Measurements from ENCODE around the gene PES1.
"Not testable (repeated sequence)": the region's sequence is repeated elsewhere in the genome, so short reads cannot be mapped to it uniquely, and the experiment has no call there.

The PES1 gene

GRCh38 chr22:30609260-30610185 lies 17.8 kb upstream of the PES1 start:
- DNase-seq (ENCODE audit: low read depth) = no peak

DNA sequence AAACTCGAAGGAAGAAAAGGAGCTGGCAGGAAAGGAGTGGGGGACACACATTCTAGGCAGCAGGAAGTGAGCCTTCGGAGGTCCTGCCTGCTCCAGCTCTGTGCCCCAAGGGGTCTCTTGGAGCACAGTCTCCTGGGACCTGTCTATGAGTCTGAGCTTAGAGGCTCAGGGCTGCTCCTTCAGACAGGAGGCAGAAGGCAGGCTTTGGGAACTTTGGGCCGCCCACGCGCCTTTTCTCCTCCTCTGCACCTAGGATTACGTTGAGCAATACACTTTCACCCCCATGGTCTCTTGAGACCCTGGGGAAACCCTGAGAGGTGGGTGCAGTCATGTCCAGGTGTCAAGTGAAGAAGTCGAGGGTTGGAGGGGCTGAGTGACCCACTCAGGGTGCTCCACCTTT lies 16.2 kb upstream of the PES1 start:
- DNase-seq (ENCODE audit: low read depth) = no peak

GRCh38 chr22:30607300-30607930 lies 15.7 kb upstream of the PES1 start:
- no peak for DNase-seq (ENCODE audit: low read depth)

DNA sequence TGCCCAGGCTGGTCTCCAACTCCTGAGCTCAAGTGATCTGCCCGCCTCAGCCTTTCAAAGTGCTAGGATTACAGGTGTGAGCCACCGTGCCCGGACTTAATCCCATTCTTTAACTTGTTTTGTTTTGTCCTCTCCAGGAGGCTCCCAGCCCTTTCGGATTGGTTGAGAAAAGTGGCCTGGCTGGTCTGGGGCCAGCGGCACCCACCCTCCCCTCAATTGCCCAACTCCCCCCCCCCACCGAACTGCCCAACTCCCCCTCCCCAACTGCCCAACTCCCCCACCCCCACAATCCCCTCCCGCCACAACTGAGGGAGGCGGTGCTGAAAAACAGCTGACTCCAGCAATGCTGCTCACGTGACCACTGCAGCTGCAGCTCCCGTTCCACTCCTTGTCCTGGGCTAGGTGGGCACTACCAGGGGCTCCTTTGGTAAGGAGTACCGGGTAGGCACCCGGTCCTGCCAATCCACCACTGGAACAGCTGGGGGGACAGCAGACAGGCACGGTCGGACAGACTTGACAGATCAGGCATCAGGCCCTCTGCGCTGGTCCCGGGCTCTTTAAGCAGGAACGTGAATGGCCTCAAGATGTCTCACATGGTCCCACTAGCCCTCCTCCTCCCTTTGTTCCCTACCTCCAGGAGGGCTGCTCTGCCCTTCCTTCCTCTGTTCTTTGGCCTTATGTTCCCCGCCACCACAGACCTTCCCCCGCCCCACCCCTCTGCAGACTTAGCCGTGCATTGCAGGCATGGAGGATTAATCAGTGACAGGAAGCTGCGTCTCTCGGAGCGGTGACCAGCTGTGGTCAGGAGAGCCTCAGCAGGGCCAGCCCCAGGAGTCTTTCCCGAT lies 15.0 kb upstream of the PES1 start, which contains the start of gene TCN2:
TCN2 (plus strand) TSS at position 720 of the 845 bp plus-strand sequence. CDS start 158 bp downstream, outside the sequence.
- DNase-seq (ENCODE audit: low read depth) = no peak

DNA sequence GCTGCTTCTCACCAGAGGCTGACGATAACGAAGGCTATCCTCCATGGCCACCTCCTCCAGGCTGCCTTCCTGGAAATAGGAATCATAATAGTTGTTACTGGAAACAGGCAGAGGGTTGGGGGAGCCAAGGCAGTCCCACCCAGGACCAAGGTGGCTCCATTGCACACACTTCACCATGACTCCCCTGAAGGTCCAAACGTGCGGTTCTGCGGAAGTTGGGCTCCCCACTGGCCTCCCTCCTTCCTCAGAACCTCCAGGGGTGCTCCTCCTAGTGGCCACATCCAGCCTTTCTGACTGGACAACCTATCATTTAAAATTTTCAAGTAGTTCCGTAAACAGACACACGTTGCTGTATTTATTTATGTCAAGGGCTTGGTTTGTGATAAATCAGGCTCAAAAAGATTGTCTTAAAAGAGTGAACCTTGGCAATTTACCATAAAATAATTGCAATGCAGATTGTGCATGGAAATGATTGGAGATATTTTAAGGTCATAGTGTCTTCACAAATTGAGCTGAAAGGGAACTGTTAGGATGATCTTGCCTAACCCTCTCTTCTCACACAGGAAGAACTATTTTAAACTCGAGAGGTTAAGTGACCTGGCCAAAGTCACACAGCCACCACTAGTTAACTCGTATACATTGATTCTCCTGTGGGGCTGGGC lies 13.9 kb upstream of the PES1 start:
- no peak for DNase-seq (ENCODE audit: low read depth)

DNA sequence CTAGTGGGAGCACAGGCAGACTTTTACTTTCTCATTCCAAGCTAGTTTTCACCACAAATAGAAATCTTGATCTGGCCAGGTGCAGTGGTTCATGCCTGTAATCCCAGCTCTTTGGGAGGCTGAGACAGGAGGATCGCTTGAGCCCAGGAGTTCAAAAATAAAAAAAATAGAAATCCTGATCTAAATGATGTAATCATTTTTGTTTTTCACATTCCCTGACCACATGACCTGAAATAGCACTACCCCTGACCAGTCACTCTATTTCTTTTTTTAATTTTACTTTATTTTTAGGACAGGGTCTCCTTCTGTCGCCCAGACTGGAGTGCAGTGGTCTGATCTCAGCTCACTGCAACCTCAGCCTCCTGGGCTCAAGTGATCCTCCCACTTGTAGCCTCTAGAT lies 13.0 kb upstream of the PES1 start:
- no peak for DNase-seq (ENCODE audit: low read depth)

DNA sequence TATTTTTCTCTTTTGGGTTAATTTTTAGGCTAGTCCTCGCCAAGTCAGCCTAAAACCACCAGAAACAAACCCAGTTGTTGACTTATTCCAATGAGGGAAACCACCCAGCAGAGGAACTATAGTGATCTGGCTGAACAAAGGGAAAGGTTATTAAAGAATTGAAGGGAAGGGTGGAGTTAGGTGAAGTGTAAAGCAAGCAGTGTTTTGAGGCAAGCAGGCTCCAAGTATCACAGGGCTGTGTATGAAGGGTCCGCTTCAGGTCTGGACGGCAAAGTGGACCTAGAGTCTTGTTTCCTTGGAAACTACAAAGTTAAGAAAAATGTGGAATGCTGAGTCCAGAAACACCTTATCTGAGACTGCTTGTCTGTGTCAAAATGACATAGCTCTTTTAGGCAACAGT lies 12.1 kb upstream of the PES1 start:
- DNase-seq (ENCODE audit: low read depth) = no peak

DNA sequence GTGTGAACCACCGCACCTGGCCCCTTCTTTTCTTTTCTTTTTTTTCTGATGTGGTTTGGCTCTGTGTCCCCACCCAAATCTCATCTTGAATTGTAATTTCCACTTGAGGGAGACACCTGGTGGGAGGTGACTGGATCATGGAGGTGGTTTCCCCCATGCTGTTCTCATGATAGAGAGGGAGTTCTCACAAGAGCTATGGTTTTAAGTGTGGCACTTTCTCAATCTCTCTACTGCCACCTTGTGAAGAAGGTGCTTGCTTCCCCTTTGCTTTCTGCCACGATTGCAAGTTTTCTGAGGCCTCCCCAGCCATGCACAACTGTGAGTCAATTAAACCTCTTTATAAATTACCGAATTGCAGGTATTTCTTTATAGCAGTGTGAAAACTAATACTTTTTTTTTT lies 10.3 kb upstream of the PES1 start:
- no peak for DNase-seq (ENCODE audit: low read depth)

- no peak for DNase-seq (ENCODE audit: low read depth)
These were observed 9.8 kb upstream of the PES1 start for GRCh38 chr22:30601464-30601863.

DNA sequence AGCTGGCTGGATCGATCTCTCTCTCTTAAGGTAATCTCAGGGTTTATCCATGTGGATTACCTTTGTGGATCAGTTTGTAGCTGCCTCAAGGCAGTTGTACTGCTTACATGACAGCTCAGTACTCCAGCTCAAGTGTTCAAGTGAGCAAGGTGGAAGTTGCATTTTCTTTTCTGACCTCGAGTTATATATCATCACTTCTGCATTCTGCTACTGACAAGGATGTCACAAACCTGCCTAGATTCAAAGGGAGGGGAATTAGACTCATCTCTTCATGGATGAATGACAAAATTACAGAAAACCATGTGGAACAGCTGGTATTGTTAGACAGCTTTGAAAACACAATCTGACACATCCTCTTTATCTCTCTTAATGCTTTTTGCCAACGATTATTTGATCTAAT lies 9.2 kb upstream of the PES1 start:
- no peak for DNase-seq (ENCODE audit: low read depth)

GRCh38 chr22:30598986-30599385 lies 7.3 kb upstream of the PES1 start:
- no peak for DNase-seq (ENCODE audit: low read depth)

- no peak for DNase-seq (ENCODE audit: low read depth)
These were observed 5.2 kb upstream of the PES1 start for GRCh38 chr22:30596886-30597285.

DNA sequence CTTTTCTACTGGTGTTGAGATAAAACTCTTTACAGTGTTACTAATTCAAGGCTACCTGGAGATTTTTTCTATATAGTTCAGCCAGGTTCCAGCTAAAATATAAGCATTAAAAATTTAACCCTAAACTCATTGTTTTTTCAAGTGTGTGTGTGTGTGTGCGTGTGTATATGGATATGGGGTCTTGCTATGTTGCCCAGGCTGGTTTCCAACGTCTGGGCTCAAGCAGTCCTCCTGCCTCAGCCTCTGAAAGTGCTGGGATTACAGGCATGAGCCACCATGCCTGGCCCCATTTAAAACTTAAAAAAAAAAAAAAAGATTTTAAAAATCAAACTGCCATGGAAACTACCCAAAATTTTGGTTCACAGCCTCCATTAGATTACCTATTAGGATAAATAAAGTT lies 4.5 kb upstream of the PES1 start:
- no peak for DNase-seq (ENCODE audit: low read depth)

GRCh38 chr22:30592360-30592713 lies 627 bp upstream of the PES1 start:
- not testable (repeated sequence) for DNase-seq (ENCODE audit: low read depth)

DNA sequence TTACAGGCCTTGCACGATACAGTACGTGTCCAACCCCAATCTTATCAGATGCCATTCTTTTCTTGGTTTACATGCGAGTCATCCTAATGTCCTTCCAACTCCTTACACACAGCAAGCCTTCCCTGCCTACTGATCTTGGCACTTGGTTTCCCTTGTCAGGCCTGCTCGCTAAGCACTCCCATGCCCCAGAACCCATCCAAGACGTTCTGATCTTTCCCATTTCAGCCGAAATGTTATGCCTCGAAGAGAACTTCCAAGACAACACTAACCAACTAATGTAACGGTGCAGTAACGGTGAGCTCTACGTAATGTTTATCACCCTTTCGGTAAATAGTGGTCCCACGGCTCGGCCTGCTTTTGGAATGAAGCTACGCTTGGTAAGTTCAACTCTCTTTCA lies 521 bp downstream of the PES1 start:
- no peak for DNase-seq (ENCODE audit: low read depth)

DNA sequence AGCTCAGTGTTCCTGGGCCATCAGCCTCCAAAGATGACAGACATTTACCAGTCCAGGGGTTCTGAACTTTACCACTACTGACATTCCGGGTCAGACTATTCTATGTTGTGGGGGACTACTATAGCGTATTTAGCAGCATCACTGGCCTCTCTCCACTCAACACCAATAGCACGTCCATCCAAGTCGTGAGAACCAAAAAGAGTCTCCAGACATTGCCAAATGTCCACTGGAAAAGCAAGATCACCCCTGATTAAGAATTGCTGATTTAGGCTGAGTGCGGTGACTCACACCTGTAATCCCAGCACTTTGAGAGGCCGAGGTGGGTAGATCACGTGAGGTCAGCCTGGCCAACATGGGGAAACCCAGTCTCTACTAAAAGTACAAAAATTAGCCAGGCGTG lies 5.3 kb downstream of the PES1 start:
- no peak for DNase-seq (ENCODE audit: low read depth)

GRCh38 chr22:30584441-30584840 lies 7.3 kb downstream of the PES1 start:
- DNase-seq (ENCODE audit: low read depth) = no peak

- no peak for DNase-seq (ENCODE audit: low read depth)
These were observed 8.7 kb downstream of the PES1 start for GRCh38 chr22:30582788-30583545.

- no peak for DNase-seq (ENCODE audit: low read depth)
These were observed 9.7 kb downstream of the PES1 start for GRCh38 chr22:30582051-30582450.

DNA sequence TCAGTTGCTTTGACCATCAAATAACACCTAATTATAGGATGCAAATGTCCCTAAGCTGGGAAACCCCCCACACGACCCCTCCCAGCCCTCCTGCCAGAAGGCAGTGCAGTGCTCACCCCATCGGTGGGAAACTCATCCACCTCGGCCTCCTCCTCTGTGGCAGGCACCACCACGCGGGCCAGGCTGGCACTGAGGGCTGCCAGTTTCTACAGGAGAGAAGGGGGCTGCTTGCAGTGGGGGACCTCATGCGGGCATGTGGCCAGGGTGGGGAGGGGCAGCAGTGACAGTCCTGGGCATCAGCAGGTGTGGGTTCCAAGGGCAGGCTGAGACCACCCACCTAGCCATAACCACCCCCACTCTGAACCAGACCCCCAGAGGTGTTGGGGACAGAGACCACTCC lies 10.8 kb downstream of the PES1 start:
- DNase-seq (ENCODE audit: low read depth) = no peak

DNA sequence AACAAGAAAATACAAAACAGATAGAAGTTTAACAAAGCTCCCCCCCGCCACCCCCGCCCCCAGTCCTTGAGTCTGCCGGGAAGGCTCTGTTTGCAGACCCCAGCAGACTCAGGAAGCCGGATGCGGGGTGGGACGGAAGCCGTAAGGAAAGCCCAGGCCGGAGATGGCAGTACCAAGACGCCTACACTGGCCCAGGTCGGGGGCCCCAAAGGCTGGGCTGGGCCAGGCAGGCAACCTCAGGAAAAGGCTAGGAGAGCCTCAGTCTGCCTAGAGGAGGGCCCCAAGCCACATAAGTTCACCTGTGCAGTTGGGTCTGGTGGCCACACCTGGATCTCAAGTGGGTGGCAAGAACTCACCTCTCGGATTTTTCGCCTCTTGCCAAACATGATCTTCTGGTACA lies 13.2 kb downstream of the PES1 start:
- DNase-seq (ENCODE audit: low read depth) = no peak

Data from stimulated activated CD8-positive, alpha-beta memory T cell treated with anti-CD3 and anti-CD28 coated beads, Interleukin-4, amount 100 ng/mL, for 24 hours (primary cell).